ENCODE measurements around the gene HERPUD1.
"Not testable (repeated sequence)": the region's sequence is repeated elsewhere in the genome, so short reads cannot be mapped to it uniquely, and the experiment has no call there.

HERPUD1 gene

GRCh38 chr16:56983211-56983751, 51.3 kb downstream of the HERPUD1 start:
- DNase-seq = no peak

- no peak for DNase-seq
Measured at GRCh38 chr16:56984639-56985038, 52.7 kb downstream of the HERPUD1 start.

GRCh38 chr16:56985288-56985961, 53.5 kb downstream of the HERPUD1 start:
- DNase-seq = peak in 1 of 2 experiments; percentile 0

GRCh38 chr16:56985962-56986360, 54.0 kb downstream of the HERPUD1 start:
- DNase-seq = no peak

GRCh38 chr16:56986361-56986760, 54.4 kb downstream of the HERPUD1 start:
- no peak for DNase-seq

- not testable (repeated sequence) for DNase-seq
Measured at GRCh38 chr16:56986908-56987307, 55.0 kb downstream of the HERPUD1 start.

- no peak for DNase-seq
Measured at GRCh38 chr16:56987692-56988091, 55.8 kb downstream of the HERPUD1 start.

- DNase-seq = no peak
Measured at GRCh38 chr16:56988161-56988947, 56.4 kb downstream of the HERPUD1 start.

- DNase-seq = peak in 1 of 2 experiments; percentile 14
Measured at GRCh38 chr16:56988948-56989945, 57.3 kb downstream of the HERPUD1 start, which contains the start of gene NLRC5. TSS of gene NLRC5 (plus strand) at chr16:56989557. CDS start at chr16:57020713, 31,156 bp downstream.

GRCh38 chr16:56989988-56990387, 58.0 kb downstream of the HERPUD1 start:
- no peak for DNase-seq

- no peak for DNase-seq
Measured at GRCh38 chr16:56990407-56991286, 58.7 kb downstream of the HERPUD1 start.

- not testable (repeated sequence) for DNase-seq
Measured at GRCh38 chr16:56992431-56992830, 60.5 kb downstream of the HERPUD1 start.

- DNase-seq = no peak
Measured at GRCh38 chr16:56993204-56993603, 61.3 kb downstream of the HERPUD1 start.

GRCh38 chr16:56994311-56994710, 62.4 kb downstream of the HERPUD1 start:
- DNase-seq = no peak
